ENCODE results near the gene KCNN3.

GRCh38 chr1:154857022-154857421 is 13.1 kb downstream of the KCNN3 start:
- TF ChIP-seq POLR2A (IDR thresholded peaks at IDR 0.05), result no peak
- TF ChIP-seq CTCF (IDR thresholded peaks at IDR 0.05 in 4 of 5, conservative IDR thresholded peaks at IDR 0.05 in 1 of 5), result no peak
